Activated CD8-positive, alpha-beta T cell treated with anti-CD3 and anti-CD28 coated beads, Interleukin-2, amount 10 ng/mL, durations not matched to agents 7 days and 5 days (primary cell): ENCODE data around the gene TMEM117. TPM values are rescaled to one million over a fixed set of nuclear protein-coding genes. Genes with fewer than 3 reads are reported as not detected.

ENCODE experiments used
- ATAC-seq: fragments of 150-1000 bp; cut with Tn5 transposase; one replicate; pipeline ENCODE4 v1.10.0; 2021; ENCODE audit warnings: moderate library complexity
- CTCF ChIA-PET: fragments of 350-600 bp; sonication (Branson Sonifier 250); formaldehyde crosslinking; loops from one replicate; lab custom pipeline; 2021; ENCODE audit warnings: antibody characterized with exemption; lab: Charles Lee
- POLR2A ChIA-PET: fragments of 350-600 bp; sonication (Branson Sonifier 250); formaldehyde crosslinking; loops from one replicate; lab custom pipeline; 2021; ENCODE audit warnings: antibody characterized with exemption; lab: Charles Lee
- DNase-seq: peaks from one replicate; pipeline ENCODE4 v3.0.0-alpha.2; 2020
- H3K27ac Mint-ChIP-seq: one replicate; pipeline ENCODE4 v1.8.0; 2021; ENCODE audit warnings: mild to moderate bottlenecking, mixed read lengths
- H3K27me3 Mint-ChIP-seq: one replicate; pipeline ENCODE4 v1.8.0; 2021; ENCODE audit warnings: low read depth, mixed read lengths
- H3K36me3 Mint-ChIP-seq: one replicate; pipeline ENCODE4 v1.8.0; 2021; ENCODE audit warnings: low read depth, mixed read lengths
- H3K4me1 Mint-ChIP-seq: one replicate; pipeline ENCODE4 v1.8.0; 2021; ENCODE audit warnings: low read depth, mixed read lengths
- H3K4me3 Mint-ChIP-seq: one replicate; pipeline ENCODE4 v1.8.0; 2021; ENCODE audit warnings: mild to moderate bottlenecking, mixed read lengths
- H3K9me3 Mint-ChIP-seq: one replicate; pipeline ENCODE4 v1.8.0; 2022; ENCODE audit warnings: mixed read lengths; ENCODE audit not compliant: insufficient read depth
- total RNA-seq, 2 experiments: library from RNA; stranded (reverse); gene quantifications; one replicate each; pipeline ENCODE4 v1.2.3, GENCODE V29; 2021

Gene TMEM117
- total RNA-seq, 2 experiments from 2014 or later: 0.24 to 0.86 TPM

- Mint-ChIP-seq H3K36me3 (no peaks in the 10 kb centered on the region), H3K4me1 (peaks cover 18% of the 10 kb centered on the region), H3K27me3 (peaks cover 4% of the 10 kb centered on the region), H3K4me3 (no peak overlapping the region), H3K27ac (no peak overlapping the region), H3K9me3 (no peaks in the 10 kb centered on the region)
- ATAC-seq (no peak), DNase-seq (no peak)
- ChIA-PET CTCF (interaction anchor here (1.2 kb wide), 1 partner anchor 72 kb away, joined by 3 read pairs; no protein-coding TSS in a partner anchor), POLR2A (no interaction called here)
Observed at GRCh38 chr12:43812057-43812456, 23.8 kb upstream of the TMEM117 start.

GRCh38 chr12:43812926-43813325 is 23.0 kb upstream of the TMEM117 start:
- Mint-ChIP-seq H3K9me3 (no peaks in the 10 kb centered on the region), H3K27me3 (peaks cover 4% of the 10 kb centered on the region), H3K27ac (no peak overlapping the region), H3K4me3 (no peak overlapping the region), H3K4me1 (peaks cover 12% of the 10 kb centered on the region), H3K36me3 (no peaks in the 10 kb centered on the region)
- ChIA-PET CTCF (interaction anchor here (1.2 kb wide), 1 partner anchor 71 kb away, joined by 3 read pairs; no protein-coding TSS in a partner anchor), POLR2A (no interaction called here)
- DNase-seq (no peak), ATAC-seq (no peak)

GRCh38 chr12:43815416-43815815 is 20.5 kb upstream of the TMEM117 start:
- ChIA-PET CTCF (interaction anchor here (0.9 to 1.4 kb wide), 2 partner anchors 9 to 67 kb away, joined by 5 to 7 read pairs; partner anchors contain the start of gene TWF1), POLR2A (interaction anchor here (1.3 kb wide), 1 partner anchor 9 kb away, joined by 7 read pairs; the partner anchor contains the start of gene TWF1)
- H3K36me3 Mint-ChIP-seq: no peaks in the 10 kb centered on the region
- H3K4me3 Mint-ChIP-seq: no peak overlapping the region
- H3K27me3 Mint-ChIP-seq: peaks cover 4% of the 10 kb centered on the region
- DNase-seq (no peak), ATAC-seq (no peak)
- no peak overlapping the region for H3K27ac Mint-ChIP-seq
- peaks cover 12% of the 10 kb centered on the region for H3K4me1 Mint-ChIP-seq
- no peaks in the 10 kb centered on the region for H3K9me3 Mint-ChIP-seq

GRCh38 chr12:43816168-43816567 is 19.7 kb upstream of the TMEM117 start:
- ATAC-seq (no peak), DNase-seq (no peak)
- ChIA-PET POLR2A (interaction anchor here (1.3 kb wide), 1 partner anchor 10 kb away, joined by 7 read pairs; the partner anchor contains the start of gene TWF1), CTCF (interaction anchor here (2.4 kb wide), 1 partner anchor 10 kb away, joined by 7 read pairs; the partner anchor contains the start of gene TWF1)
- H3K4me3 Mint-ChIP-seq: no peak overlapping the region
- H3K4me1 Mint-ChIP-seq: peaks cover 9% of the 10 kb centered on the region
- H3K27me3 Mint-ChIP-seq: peaks cover 4% of the 10 kb centered on the region
- no peaks in the 10 kb centered on the region for H3K9me3 Mint-ChIP-seq
- H3K27ac Mint-ChIP-seq: no peak overlapping the region
- H3K36me3 Mint-ChIP-seq: no peaks in the 10 kb centered on the region

- CTCF ChIA-PET: interaction anchor here (0.7 to 1.1 kb wide), 2 partner anchors 10 to 17 kb away, joined by 3 read pairs; no protein-coding TSS in a partner anchor
- DNase-seq: no peak
- no peaks in the 10 kb centered on the region for H3K36me3 Mint-ChIP-seq
- POLR2A ChIA-PET: interaction anchor here (1.3 kb wide), 1 partner anchor 18 kb away, joined by 9 read pairs; the partner anchor contains the start of gene TWF1
- H3K27me3 Mint-ChIP-seq: peaks cover 23% of the 10 kb centered on the region
- peaks cover 4% of the 10 kb centered on the region for H3K4me1 Mint-ChIP-seq
- no peaks in the 10 kb centered on the region for H3K9me3 Mint-ChIP-seq
- H3K4me3 Mint-ChIP-seq: no peak overlapping the region
- no peak overlapping the region for H3K27ac Mint-ChIP-seq
- no peak for ATAC-seq
Observed at GRCh38 chr12:43824207-43824775, 11.6 kb upstream of the TMEM117 start.

GRCh38 chr12:43826681-43827080 is 9.2 kb upstream of the TMEM117 start:
- CTCF ChIA-PET: interaction anchor here (1.0 to 1.3 kb wide), 2 partner anchors 10 to 13 kb away, joined by 3 read pairs; no protein-coding TSS in a partner anchor
- Mint-ChIP-seq H3K4me1 (peaks cover 5% of the 10 kb centered on the region), H3K9me3 (no peaks in the 10 kb centered on the region), H3K27ac (no peak overlapping the region), H3K4me3 (no peak overlapping the region), H3K27me3 (peaks cover 32% of the 10 kb centered on the region), H3K36me3 (no peaks in the 10 kb centered on the region)
- no peak for DNase-seq
- POLR2A ChIA-PET: interaction anchor here (1.0 kb wide), 1 partner anchor 20 kb away, joined by 4 read pairs; no protein-coding TSS in a partner anchor
- ATAC-seq: no peak

- H3K4me1 Mint-ChIP-seq: peaks cover 9% of the 10 kb centered on the region
- POLR2A ChIA-PET: interaction anchor here (1.0 kb wide), 1 partner anchor 20 kb away, joined by 4 read pairs; no protein-coding TSS in a partner anchor
- ATAC-seq (no peak), DNase-seq (no peak)
- peaks cover 33% of the 10 kb centered on the region for H3K27me3 Mint-ChIP-seq
- no peaks in the 10 kb centered on the region for H3K9me3 Mint-ChIP-seq
- no peak overlapping the region for H3K27ac Mint-ChIP-seq
- H3K4me3 Mint-ChIP-seq: no peak overlapping the region
- H3K36me3 Mint-ChIP-seq: no peaks in the 10 kb centered on the region
- CTCF ChIA-PET: interaction anchor here (1.0 to 1.1 kb wide), 2 partner anchors 13 to 20 kb away, joined by 3 read pairs; no protein-coding TSS in a partner anchor
Observed at GRCh38 chr12:43827093-43827492, 8.8 kb upstream of the TMEM117 start.

- ATAC-seq: peak; percentile 21
- ChIA-PET CTCF (interaction anchor here (1.1 kb wide), 1 partner anchor 26 kb away, joined by 3 read pairs; no protein-coding TSS in a partner anchor), POLR2A (interaction anchor here (1.8 kb wide), 1 partner anchor 27 kb away, joined by 8 read pairs; the partner anchor contains the start of gene TWF1)
- Mint-ChIP-seq H3K27ac (no peak overlapping the region), H3K4me3 (no peak overlapping the region), H3K9me3 (no peaks in the 10 kb centered on the region), H3K27me3 (peaks cover 47% of the 10 kb centered on the region), H3K36me3 (no peaks in the 10 kb centered on the region), H3K4me1 (peaks cover 22% of the 10 kb centered on the region)
- peak; percentile 26 for DNase-seq
Observed at GRCh38 chr12:43832463-43833168, 3.3 kb upstream of the TMEM117 start.

- ChIA-PET CTCF (interaction anchor here (1.7 kb wide), 1 partner anchor 73 kb away, joined by 3 read pairs; no protein-coding TSS in a partner anchor), POLR2A (interaction anchor here (0.7 to 1.9 kb wide), 3 partner anchors 23 to 30 kb away, joined by 3 to 6 read pairs (median 3); partner anchors contain the start of gene TWF1)
- Mint-ChIP-seq H3K4me1 (peaks cover 22% of the 10 kb centered on the region), H3K4me3 (peak overlapping the region; percentile 74), H3K27ac (peak overlapping the region; percentile 59), H3K27me3 (peaks cover 41% of the 10 kb centered on the region), H3K9me3 (no peaks in the 10 kb centered on the region), H3K36me3 (no peaks in the 10 kb centered on the region)
- DNase-seq (no peak), ATAC-seq (no peak)
Observed at GRCh38 chr12:43835264-43835655, 621 bp upstream of the TMEM117 start.

- Mint-ChIP-seq H3K27ac (no peak overlapping the region), H3K9me3 (no peaks in the 10 kb centered on the region), H3K27me3 (peaks cover 38% of the 10 kb centered on the region), H3K4me3 (peak overlapping the region; percentile 27), H3K36me3 (no peaks in the 10 kb centered on the region), H3K4me1 (peaks cover 22% of the 10 kb centered on the region)
- ChIA-PET CTCF (interaction anchor here (1.1 kb wide), 1 partner anchor 41 kb away, joined by 3 read pairs; no protein-coding TSS in a partner anchor), POLR2A (interaction anchor here (1.1 kb wide), 1 partner anchor 30 kb away, joined by 3 read pairs; no protein-coding TSS in a partner anchor)
- ATAC-seq (no peak), DNase-seq (no peak)
Observed at GRCh38 chr12:43836475-43836989, 651 bp downstream of the TMEM117 start.

- ChIA-PET POLR2A (no interaction called here), CTCF (no interaction called here)
- no peaks in the 10 kb centered on the region for H3K36me3 Mint-ChIP-seq
- H3K4me1 Mint-ChIP-seq: peaks cover under 1% of the 10 kb centered on the region
- no peak for DNase-seq
- H3K9me3 Mint-ChIP-seq: no peaks in the 10 kb centered on the region
- H3K4me3 Mint-ChIP-seq: no peak overlapping the region
- no peak overlapping the region for H3K27ac Mint-ChIP-seq
- ATAC-seq: no peak
- peaks cover 15% of the 10 kb centered on the region for H3K27me3 Mint-ChIP-seq
Observed at GRCh38 chr12:43840338-43840737, 4.5 kb downstream of the TMEM117 start.
